Activated T-cell treated with anti-CD3 and anti-CD28 coated beads for 48 hours (primary cell): ENCODE results near the gene BMP7.

Source experiments
- DNase-seq: peaks from one replicate; pipeline ENCODE4 v3.0.0-alpha.2; 2020; ENCODE audit warnings: low read depth

The BMP7 gene

GRCh38 chr20:57225830-57226229, 40.6 kb downstream of the BMP7 start:
- no peak for DNase-seq

DNA sequence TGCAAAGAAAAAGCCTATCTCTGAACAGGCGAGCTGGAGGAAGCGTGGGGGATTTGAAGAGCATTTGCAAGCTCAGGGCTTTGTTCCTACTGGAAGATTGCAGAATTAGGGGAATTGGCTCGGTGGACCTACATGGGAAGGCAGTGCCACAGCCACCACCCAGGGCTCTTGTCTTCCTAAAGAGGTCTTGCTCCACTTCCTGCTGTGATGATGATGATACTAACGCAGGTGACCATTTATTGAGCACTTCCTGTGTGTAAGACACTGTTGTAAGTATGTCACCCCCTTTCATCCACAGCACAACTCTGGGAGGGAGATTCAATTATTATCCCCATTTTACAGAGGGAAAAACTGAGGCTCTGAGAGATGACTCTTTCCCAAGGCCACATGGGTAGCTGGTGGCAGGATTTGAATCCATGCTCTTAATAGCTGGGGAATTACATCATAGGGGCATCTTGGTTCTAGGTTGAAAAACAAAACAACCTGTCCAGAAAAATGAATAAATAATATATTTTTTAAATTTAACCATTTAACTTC, 41.2 kb downstream of the BMP7 start:
- no peak for DNase-seq

GRCh38 chr20:57224641-57225138, 41.8 kb downstream of the BMP7 start:
- no peak for DNase-seq

DNA sequence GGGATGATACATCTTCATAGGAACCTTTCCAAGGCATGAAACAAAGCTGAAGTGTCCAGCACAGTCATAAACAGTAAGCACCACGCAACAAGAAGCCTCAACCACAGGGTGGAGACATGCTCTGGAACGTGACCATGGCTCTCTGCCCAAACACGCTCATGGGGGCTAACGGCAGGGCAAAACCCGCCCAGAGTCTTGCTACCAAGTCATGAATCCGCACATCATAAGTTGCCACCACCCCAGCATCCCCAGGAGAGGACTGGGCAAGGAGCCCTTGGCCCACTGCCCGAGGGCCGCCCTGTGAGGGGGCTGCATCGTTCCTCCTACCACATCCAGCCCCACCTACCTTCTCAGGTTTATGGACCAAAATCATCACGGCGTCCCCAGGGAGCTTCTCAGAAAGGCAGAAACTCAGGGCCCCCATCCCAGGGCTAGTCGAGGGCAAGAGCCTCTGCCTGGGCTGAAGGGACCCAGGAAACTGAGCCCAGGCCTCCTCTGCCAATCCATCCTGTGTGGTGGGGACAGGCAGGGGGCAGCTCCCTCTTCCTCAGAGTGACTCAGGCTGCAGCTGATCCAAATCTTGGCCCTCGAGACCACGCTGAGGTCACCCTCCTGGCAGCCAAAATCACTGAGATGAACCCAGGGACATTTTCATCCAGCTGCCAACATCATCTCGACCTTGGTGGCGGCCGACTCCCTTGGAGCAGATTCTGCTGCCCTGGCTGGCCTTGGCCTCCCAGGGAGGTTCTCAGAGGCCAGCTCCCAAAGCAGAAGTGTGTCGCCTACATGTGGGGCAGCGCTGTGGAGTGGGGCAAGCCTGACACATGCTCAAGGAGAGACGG, 42.6 kb downstream of the BMP7 start:
- no peak for DNase-seq

- no peak for DNase-seq
Measured at GRCh38 chr20:57222631-57222950, 43.9 kb downstream of the BMP7 start.

DNA sequence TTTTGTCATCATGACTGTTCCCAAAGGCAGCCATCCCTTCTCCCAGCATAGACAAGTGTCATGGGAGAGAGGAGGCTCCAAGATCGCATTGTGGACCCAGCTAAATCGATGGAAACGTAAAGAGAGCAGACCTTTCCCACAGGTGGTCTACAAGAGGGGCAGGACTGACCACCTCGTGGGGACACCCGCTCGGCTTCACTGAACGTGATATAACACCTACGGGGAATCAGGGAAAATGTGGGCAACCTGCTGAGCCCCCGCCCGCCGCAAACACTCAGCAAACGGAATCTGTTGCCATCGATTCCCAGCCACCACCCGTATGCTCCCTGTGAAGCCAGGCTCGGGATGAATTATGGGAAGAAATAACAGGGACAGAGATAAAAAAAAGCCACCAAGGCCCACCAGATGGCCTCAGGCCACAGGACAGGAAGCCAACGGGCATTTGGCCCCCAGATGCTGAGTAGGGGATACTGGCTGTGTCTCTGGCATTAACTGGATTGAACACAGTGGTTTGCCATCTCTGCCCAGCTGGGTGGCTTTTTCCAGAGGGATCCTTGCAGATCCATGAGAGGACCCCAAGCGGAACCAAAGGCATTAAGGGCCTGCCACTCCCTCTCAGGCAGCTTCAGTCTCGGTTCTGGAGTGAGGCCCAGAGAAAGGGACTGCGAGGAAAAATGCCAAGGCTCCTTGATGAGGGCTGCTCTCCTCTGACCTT, 44.4 kb downstream of the BMP7 start:
- no peak for DNase-seq

DNA sequence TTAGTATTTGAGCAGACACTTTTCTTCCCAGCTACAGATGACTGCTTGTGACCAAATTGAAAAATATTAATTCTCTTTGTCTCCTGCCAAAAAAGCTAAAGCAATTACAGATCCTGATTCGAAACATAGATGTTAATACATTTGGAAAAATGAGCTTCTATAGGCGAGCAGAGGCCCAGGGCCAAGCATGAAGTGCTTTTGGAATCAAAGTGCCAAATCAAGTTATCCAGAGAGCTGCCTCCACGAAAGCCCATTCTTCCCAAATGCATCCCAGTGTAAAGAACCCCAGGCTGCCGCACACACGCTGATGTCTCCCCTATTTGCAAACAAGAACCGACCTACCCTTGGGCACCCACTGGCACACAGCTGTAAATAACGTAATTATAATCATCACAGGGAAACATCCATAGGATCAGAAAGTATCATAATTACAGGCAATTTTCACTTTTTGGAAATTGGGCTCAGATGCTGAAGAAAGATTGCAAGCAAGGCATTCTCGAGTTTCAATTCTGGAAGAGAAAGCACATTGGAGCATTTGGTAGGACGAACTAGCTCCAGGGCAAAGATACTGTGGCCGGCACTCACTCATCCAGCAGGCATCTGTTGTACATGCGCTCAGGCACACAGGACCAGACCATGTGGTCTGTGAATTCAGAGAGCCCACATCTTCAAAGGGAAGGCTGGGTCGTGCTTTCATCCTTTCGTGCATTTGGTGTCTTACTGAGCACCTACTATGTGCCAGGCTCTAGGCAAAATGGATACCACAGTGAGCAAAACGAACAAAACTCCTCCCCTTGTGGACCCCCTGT, 45.9 kb downstream of the BMP7 start:
- DNase-seq, result no peak

GRCh38 chr20:57219071-57219677, 47.3 kb downstream of the BMP7 start:
- DNase-seq, result no peak

GRCh38 chr20:57218489-57218888, 48.0 kb downstream of the BMP7 start:
- DNase-seq, result no peak

GRCh38 chr20:57217802-57218201, 48.6 kb downstream of the BMP7 start:
- DNase-seq, result no peak

GRCh38 chr20:57216669-57217068, 49.8 kb downstream of the BMP7 start:
- DNase-seq, result no peak

GRCh38 chr20:57215826-57216471, 50.5 kb downstream of the BMP7 start:
- no peak for DNase-seq

DNA sequence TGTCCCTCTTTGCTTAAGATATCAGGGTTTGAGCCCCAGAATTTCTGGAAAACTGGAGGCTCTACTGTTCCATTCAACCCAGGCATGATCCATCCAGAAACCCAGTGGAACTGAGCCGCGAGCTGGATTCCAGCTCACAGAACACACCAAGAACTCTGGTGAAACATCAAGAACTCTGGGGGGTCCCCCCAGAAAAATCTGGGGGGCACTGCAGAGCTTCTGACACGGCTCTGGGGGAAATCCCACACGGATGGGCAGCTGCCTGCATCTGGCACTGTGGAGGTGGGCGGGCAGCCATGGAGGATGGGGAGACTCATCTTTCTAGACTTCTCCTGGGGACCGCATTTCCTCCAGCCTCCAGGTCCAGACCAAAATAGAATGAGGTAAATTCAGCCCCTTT, 51.0 kb downstream of the BMP7 start:
- no peak for DNase-seq

DNA sequence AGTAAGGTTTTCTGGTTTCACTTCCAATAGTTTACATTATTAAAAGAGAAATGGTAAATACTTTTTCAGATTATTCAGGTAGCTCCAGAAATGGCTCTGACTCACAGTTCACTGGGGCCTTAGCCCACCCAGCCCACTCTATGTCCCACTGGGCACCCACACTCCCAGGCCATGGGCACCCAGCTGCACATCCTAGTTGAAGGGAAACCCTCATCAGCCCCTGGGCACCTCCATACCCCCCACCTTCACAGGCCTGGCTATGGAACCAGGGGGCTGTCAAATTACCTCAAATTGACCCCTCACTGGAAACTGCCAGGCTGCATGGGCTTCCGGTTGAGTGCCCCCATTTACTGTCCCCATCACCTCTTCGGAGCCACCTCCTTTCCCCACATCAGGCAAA, 51.5 kb downstream of the BMP7 start:
- DNase-seq, result no peak

DNA sequence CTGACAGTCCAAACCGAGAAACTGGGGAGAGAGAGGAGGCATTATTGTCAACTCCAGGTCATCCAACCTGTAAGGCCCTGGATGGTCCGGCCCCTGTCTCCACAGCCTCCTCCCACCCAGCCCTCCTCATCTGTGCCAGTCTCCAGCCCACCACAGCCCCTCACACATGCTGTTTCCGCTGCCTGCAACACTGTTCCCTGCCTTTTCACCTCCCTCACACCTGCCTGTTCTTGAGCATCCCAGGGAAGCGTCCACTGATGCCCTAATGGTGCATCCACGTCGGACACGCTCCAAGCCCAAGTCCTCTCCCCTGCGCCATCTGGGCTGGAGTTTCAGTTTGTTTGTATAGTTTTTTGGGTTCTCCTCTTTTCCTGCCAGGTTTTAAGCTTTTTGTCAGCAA, 52.0 kb downstream of the BMP7 start:
- no peak for DNase-seq

DNA sequence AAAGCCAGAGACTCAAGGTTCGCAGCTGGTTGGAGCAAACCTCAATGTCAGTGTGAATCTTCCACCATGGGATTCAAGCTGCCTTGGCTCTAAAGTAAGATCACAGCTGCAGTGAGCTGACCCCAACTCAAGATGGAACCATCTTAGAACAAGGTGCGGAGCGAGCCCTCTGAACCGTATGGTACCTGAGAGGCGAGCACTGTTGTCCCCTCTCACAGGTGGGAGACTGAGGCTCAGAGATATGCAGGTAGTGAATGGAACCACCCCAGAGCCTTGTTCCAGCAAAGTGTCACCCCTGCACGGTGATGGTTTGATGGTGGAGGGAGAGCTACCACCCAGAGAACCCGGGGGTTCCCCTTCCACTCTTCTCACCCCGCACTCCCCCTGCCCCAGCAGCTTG, 52.5 kb downstream of the BMP7 start:
- no peak for DNase-seq

DNA sequence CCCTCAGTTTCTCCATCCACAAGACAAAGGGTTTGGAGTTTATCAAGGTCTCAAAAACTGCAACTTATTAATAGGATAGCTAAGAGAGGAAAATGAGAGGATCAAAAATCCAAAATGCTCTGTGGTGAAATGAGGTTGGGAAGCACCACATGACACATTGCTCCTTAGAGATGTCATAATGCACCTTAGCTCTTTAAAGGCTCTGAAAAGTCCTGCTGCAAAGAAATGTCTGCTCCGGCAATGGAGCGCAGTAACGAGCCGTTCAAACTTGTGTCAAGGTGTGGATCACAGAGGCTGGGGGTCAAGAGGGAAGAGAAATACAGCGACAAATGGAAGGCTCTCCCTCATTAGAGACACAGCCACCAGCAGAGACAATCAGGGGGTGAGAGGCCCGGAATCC, 53.1 kb downstream of the BMP7 start:
- DNase-seq, result no peak

DNA sequence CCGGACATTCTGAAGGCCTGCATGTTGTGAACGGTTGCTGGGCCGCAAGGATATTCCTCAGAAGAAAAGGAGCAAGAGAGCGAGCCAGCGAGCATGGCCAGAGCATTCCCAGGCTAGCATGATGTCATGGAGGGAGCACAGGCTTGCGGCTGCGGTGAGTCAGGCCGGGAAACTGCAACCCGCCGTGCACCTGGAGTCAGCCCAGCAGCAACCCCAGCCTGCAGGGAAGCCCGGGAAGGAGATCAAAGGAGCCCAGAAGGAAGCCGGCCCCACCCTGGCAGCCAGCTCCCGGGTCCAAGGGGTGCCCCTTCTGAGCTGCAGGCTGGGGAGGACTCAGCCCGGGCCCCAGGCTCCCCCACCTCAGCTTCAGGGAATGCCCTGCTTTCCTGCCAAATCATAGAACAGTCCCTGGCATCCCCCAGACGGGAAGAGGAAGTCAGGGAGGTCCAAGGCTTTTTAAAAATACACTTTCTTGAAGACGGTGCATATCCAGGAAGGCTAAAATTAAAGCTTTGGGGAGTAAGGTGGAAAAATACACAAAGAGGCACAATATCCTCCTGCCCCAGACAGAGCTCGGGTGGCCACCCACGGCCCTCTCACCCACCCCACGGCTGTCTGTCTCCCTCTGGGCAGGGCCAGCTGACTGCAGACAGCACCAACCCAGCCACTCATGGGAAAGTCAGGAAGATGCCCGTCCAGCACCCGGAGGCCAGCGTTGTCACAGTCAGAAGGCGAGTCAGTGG, 53.7 kb downstream of the BMP7 start:
- DNase-seq, result no peak

DNA sequence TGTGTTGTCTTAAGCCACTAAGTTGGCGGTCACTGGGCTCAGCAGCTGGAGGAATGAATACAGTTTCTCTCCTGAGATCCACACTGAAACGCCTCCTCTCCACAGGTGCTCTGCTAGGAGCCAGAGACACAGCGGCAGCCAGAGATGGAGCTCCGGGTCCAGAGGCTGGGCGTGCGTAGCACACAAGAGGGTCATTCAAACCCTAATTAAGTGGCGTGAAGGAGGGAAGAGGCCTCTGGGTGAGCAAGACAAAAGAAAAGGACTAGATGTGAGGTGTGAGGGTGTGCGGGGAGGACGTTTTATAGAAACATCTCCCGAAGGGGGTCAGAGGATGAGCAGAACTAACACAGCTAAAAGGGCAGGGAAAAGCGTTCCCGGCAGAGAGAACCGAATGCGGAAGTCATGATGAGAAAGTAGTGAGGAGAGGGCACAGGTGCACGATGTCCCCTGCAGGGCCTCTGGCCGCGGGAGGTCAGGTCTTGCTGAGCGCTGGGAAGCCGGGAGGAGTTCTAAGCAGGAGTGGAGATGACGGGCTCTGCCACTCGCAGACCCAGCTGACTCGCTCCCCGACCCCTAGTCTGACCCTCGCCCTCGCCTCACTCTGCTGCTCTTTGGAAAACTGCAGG, 54.4 kb downstream of the BMP7 start:
- DNase-seq, result no peak

DNA sequence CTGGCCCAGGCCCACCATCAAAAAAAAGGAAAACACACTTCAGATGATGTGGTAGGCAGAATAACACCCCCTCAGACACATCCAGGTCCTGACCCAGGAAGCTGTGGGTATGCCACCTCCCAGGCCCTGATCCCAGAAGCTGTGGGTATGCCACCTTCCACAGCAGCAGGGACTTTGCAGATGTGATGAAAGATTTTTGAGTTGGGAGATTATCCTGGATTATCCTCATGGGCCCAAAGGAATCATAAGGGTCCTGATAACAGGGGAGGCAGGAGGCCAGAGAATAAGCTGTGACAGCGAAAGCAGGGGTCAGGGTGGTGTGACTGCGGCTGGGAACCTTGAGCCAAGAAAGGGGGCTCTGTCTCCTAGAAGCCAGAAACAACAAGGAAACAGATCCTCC, 55.0 kb downstream of the BMP7 start:
- DNase-seq, result no peak
